GM13976 (cell line): ENCODE results near the gene CENPF.
"Not testable (repeated sequence)": the region's sequence is repeated elsewhere in the genome, so short reads cannot be mapped to it uniquely, and the experiment has no call there.

Experiments used
- DNase-seq: peaks from one replicate; pipeline ENCODE4 v3.0.0; 2012; ENCODE audit warnings: low spot score
- in situ Hi-C: fragments of 300-500 bp; cut with MboI; formaldehyde crosslinking; loops from one replicate; pipeline ENCODE4 v1.12.0; 2022; ENCODE audit warnings: low sequenced_read_pairs, mixed read lengths, inconsistent platforms; ENCODE audit not compliant: unreplicated experiment
- TF ChIP-seq, protein P1 (sequence below): IDR thresholded peaks from 2 replicates; pipeline ENCODE4 v1.5.1; 2012; ENCODE audit warnings: borderline replicate concordance, mild to moderate bottlenecking; ENCODE audit not compliant: insufficient read depth; ENCODE audit errors: extremely low read depth, missing control alignments, control extremely low read depth

The CENPF gene

DNA sequence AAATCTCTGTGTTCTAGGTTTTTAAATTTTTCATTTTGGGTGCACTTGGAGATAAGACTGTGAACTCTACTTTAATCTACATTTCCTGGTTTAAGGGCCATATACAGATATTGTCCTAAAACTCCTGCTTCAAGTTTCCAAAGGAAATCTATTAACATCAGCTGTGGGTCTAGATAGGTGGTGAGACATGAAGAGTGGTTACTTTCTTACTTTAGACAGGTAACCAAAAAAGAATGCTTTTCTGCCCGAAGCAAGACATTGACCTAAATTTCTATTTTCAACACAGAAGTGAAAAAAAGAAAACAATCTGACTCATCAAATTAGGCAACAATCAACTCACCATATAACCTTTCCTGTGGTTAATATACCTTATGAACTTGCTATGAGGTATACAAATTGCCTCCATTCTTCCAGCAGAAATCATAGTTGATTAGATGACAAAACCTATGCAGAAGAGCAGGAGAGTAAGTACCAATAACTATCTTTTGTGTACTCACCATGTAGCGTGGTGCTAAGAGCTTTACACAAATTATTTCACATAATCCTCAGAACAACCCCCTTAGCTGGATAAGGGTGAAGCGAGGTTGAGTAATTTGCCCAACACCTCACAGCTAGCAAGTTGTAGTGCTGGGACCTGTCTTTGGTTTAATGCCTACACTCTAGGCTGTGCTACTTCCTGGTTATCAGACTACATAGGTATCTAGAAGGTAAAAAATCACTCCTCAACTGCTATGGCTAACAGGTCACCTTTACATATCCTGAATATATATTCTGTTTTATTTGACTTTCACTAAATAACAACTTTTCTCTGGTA is 28.2 kb upstream of the CENPF start:
- TF ChIP-seq, protein P1, sequence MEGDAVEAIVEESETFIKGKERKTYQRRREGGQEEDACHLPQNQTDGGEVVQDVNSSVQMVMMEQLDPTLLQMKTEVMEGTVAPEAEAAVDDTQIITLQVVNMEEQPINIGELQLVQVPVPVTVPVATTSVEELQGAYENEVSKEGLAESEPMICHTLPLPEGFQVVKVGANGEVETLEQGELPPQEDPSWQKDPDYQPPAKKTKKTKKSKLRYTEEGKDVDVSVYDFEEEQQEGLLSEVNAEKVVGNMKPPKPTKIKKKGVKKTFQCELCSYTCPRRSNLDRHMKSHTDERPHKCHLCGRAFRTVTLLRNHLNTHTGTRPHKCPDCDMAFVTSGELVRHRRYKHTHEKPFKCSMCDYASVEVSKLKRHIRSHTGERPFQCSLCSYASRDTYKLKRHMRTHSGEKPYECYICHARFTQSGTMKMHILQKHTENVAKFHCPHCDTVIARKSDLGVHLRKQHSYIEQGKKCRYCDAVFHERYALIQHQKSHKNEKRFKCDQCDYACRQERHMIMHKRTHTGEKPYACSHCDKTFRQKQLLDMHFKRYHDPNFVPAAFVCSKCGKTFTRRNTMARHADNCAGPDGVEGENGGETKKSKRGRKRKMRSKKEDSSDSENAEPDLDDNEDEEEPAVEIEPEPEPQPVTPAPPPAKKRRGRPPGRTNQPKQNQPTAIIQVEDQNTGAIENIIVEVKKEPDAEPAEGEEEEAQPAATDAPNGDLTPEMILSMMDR: no peak
- DNase-seq: no peak
- in situ Hi-C loops: no loop called here

DNA sequence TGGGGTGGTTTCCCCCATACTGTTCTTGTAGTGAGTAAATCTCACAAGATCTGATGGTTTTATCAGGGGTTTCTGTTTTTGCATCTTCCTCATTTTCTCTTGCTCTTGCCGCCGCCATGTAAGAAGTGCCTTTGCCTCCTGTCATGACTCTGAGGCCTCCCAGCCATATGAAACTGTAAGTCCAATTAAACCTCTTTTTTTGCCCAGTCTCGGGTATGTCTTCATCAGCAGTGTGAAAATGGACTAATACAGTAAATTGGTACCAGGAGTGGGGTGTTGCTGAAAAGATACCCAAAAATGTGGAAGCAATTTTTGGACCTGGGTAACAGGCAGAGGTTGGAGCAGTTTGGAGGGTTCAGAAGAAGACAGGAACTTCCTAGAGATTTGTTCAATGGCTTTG is 26.9 kb upstream of the CENPF start:
- in situ Hi-C loops, DNase-seq: not testable (repeated sequence)

DNA sequence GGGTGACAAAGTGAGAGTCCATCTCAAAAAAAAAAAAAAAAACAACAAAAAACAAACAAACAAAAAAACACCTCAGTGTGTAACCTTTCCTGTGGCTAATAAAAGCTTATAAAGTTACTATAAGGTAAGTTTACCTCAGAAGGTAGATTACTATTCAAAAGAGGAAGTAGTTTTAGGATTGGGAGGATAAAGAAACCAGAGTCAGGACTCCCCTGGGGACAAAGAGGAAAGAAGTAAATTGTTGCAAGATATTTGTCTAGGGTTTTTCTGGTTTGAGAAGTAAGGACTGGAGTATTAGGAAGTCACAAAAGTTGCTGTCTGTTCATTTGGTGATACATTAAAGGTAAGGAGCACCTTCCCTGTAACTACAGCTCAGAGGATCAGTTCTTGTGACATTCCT is 23.8 kb upstream of the CENPF start:
- TF ChIP-seq, protein P1: no peak
- in situ Hi-C loops: no loop called here
- no peak for DNase-seq

- in situ Hi-C loops: loop anchor here (10.0 kb wide), 1 partner anchor 247 kb away; no protein-coding TSS in a partner anchor
- TF ChIP-seq, protein P1: no peak
- DNase-seq: no peak
Observed at GRCh38 chr1:214581785-214582184, 21.2 kb upstream of the CENPF start.

DNA sequence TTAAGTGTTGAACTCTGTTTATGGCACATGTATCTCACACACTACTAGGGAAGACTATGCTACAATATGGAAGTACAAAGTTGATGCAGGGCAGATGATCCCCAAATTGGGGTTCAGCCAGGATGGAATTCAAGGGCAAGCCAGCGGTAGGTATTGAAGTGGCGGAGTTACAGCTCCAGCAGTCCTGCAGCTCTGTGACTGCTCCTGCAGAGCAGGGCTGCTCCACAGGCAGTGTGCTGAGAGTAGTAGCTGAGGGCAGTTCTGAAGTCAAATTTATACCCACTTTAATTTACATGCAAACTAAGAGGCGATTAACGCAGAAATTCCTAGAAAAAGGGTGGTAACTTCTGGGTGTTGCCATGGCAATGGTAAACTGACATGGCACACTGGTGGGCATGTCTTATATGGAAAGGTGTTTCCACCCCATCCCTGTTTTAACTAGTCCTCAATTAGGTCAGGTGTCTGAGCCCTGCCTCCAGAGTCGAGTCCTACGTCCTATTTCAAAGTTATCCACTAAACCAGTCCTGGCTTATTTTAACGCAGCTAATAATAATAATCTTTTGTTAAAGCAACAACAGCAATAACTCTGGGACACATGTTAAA is 20.6 kb upstream of the CENPF start:
- in situ Hi-C loops: loop anchor here (10.0 kb wide), 1 partner anchor 248 kb away; no protein-coding TSS in a partner anchor
- DNase-seq: no peak
- TF ChIP-seq, protein P1: no peak

DNA sequence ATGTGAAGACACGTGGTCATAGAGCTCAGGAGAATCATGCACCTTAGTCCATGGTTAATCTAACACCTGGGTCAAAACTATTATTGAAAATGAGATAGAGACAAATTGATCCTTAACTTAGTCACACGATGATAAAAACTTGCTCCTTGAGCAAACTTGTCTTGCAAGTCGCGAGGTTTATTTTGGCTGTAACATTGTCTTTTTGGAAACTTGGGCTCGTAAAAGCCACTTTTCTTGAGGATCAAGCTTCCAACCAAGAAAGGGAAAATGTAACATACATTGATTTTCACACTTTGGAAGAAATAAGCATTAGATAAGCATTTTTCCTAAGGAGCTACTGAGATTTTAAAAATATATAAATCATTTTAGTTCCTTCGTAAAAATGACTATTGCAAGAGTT is 19.9 kb upstream of the CENPF start:
- TF ChIP-seq, protein P1: no peak
- in situ Hi-C loops: loop anchor here (10.0 kb wide), 1 partner anchor 248 kb away; no protein-coding TSS in a partner anchor
- no peak for DNase-seq
